Progenitor cell of endocrine pancreas (in vitro differentiated cells): ENCODE measurements around the gene KCNIP1. TPM values are rescaled to one million over a fixed set of nuclear protein-coding genes. Genes with fewer than 3 reads are reported as not detected.
A peak's percentile ranks its signal among the peaks of the same experiment; 100 is the strongest.

Experiments used
- DNase-seq: peaks from one replicate; pipeline ENCODE4 v3.0.0; 2021; ENCODE audit warnings: low spot score; ENCODE audit not compliant: unreplicated experiment
- H3K27ac Mint-ChIP-seq: 2 replicates; pipeline ENCODE4 v1.8.0; 2021; ENCODE audit warnings: mild to moderate bottlenecking, moderate library complexity, mixed read lengths
- H3K27me3 Mint-ChIP-seq: 2 replicates; pipeline ENCODE4 v1.8.0; 2021; ENCODE audit warnings: mixed read lengths
- H3K36me3 Mint-ChIP-seq: 2 replicates; pipeline ENCODE4 v1.8.0; 2022; ENCODE audit warnings: mixed read lengths; ENCODE audit not compliant: insufficient read depth
- H3K4me1 Mint-ChIP-seq: 2 replicates; pipeline ENCODE4 v1.8.0; 2021; ENCODE audit warnings: low read depth, mixed read lengths
- H3K4me3 Mint-ChIP-seq: 2 replicates; pipeline ENCODE4 v1.8.0; 2021; ENCODE audit warnings: low read depth, mild to moderate bottlenecking, moderate library complexity, mixed read lengths
- H3K9me3 Mint-ChIP-seq: 2 replicates; pipeline ENCODE4 v1.8.0; 2021; ENCODE audit warnings: low read depth, mixed read lengths
- total RNA-seq: library from RNA; stranded (reverse); gene quantifications from 2 replicates; pipeline ENCODE4 v1.2.1, GENCODE V29; 2021
- TF ChIP-seq, protein P1 (sequence below): fragments of 200-600 bp; sonication (generic); IDR thresholded peaks from one replicate; pipeline ENCODE4 v1.5.0; 2021; ENCODE audit warnings: antibody characterized with exemption, mild to moderate bottlenecking; ENCODE audit not compliant: unreplicated experiment

KCNIP1 gene
- total RNA-seq, 1 donor from 2014 or later, result 18.2 TPM

DNA sequence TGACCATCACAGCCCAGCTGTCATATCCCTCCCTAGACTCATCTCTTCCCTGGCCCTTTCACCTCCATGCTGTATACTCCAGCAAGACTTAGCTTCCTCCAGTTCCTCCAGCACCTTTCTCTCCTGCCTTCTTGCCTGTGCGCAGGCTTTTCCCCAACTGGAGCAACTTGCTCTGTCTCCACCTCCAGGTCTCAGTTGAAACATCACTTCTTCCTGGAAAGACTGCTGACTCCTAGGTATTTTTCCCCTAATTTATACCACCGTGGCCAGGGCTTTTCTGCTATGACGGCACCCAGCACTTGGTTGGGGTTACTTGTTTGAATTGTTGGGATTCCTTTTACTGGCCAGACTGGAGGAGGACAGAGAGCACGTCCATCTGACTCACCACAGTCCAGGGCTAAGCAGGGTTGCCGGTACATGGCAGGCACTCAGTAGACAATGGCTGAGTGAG is 67.5 kb downstream of the KCNIP1 start:
- H3K36me3 Mint-ChIP-seq, result no peaks in the 10 kb centered on the region
- DNase-seq, result no peak
- TF ChIP-seq, protein P1, sequence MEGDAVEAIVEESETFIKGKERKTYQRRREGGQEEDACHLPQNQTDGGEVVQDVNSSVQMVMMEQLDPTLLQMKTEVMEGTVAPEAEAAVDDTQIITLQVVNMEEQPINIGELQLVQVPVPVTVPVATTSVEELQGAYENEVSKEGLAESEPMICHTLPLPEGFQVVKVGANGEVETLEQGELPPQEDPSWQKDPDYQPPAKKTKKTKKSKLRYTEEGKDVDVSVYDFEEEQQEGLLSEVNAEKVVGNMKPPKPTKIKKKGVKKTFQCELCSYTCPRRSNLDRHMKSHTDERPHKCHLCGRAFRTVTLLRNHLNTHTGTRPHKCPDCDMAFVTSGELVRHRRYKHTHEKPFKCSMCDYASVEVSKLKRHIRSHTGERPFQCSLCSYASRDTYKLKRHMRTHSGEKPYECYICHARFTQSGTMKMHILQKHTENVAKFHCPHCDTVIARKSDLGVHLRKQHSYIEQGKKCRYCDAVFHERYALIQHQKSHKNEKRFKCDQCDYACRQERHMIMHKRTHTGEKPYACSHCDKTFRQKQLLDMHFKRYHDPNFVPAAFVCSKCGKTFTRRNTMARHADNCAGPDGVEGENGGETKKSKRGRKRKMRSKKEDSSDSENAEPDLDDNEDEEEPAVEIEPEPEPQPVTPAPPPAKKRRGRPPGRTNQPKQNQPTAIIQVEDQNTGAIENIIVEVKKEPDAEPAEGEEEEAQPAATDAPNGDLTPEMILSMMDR, result no peak
- no peak overlapping the region for H3K4me3 Mint-ChIP-seq
- H3K27ac Mint-ChIP-seq, result peak overlapping the region; percentile 1
- peaks cover 5% of the 10 kb centered on the region for H3K27me3 Mint-ChIP-seq
- H3K4me1 Mint-ChIP-seq, result peaks cover 20% of the 10 kb centered on the region
- no peaks in the 10 kb centered on the region for H3K9me3 Mint-ChIP-seq

DNA sequence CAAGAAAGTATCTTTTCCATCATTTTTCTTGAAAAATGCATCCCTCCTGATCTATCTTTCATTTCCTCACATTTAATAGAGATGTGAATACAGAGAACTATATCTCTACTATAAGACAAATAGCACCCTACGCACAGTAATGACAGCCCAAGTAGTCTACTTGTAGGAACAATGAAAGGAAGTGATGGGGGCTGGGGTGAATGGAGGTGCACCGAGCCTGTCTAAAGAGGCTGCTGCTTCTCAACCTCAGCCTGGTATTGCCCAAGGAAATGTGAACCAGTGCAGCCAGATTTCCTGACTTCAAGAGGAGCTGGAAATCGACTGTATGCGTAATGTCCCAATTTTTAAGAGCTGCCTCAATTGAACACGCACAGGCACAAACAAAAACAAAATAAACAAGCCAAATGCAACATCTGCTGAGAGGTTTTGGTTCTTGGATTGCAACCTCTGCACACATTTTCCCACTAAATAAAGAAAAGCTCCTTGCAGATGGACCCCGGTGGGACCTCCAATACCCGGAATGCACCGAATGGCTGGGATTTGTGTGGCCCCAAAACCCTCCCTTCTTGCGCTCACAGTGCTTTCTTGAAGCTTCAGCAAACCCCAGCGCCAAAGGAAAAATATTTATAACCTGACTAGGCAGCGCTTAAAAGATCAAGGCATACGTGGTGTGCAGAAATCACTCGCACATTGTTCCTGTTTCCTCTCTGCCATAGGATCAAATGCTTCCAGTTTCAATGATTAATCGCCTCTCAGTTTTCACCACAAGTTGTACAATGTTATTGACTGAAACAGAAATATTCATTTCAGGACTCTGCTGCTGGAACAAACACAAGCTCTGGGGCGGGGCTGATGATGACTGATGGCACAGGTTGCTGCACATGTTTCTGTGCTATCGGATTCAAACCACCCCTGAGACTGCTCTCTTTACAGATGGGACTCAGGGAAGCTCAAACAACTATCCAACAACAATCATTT is 68.3 kb downstream of the KCNIP1 start:
- H3K27ac Mint-ChIP-seq, result no peak overlapping the region
- no peak overlapping the region for H3K4me3 Mint-ChIP-seq

DNA sequence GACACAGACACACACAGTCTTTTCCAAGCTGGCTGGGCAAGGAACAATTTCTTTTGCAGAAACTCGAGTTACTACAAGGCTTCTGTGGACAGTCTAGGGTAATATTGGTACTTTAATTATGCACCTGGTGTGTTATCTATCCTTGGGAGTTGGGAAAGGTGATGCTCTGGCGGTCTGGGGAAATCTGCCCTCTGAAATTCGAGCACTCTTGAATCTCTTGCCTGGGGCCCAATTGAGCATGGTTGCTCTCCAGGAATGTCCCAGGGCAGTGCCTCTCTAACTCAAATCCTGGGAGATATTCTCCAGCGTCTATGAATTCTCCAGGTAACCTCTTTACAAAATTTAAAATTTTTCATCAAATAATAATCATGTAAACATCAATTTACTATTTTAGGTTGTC is 69.3 kb downstream of the KCNIP1 start:
- H3K27me3 Mint-ChIP-seq, result peaks cover 5% of the 10 kb centered on the region
- no peak overlapping the region for H3K27ac Mint-ChIP-seq
- no peaks in the 10 kb centered on the region for H3K9me3 Mint-ChIP-seq
- H3K36me3 Mint-ChIP-seq, result no peaks in the 10 kb centered on the region
- TF ChIP-seq, protein P1, result no peak
- DNase-seq, result no peak
- peaks cover 21% of the 10 kb centered on the region for H3K4me1 Mint-ChIP-seq
- no peak overlapping the region for H3K4me3 Mint-ChIP-seq

More for the DNA sequence above, 68.3 kb downstream of the KCNIP1 start:
- H3K9me3 Mint-ChIP-seq, result no peaks in the 10 kb centered on the region
- H3K36me3 Mint-ChIP-seq, result no peaks in the 10 kb centered on the region
- H3K4me1 Mint-ChIP-seq, result peaks cover 20% of the 10 kb centered on the region
- TF ChIP-seq, protein P1, result no peak
- H3K27me3 Mint-ChIP-seq, result peaks cover 5% of the 10 kb centered on the region
- DNase-seq, result no peak

DNA sequence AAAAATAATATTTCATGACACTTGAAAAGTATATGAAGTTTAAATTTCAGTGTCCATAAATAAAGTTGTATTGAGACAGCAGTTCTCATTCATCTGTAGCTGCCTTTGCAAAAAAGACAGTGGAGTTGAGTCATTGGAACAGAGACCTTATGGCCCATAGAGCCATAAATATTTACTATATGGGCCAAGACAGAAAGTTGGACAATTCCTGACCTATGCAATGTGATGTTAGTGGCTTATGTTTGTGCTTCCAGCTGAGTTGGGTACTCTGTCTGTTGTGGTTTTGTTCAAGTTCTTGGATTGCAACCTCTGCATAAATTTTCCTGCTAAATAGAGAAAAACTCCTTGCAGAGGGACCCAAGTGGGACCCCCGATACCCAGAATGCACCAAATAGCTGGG is 69.8 kb downstream of the KCNIP1 start:
- H3K4me3 Mint-ChIP-seq, result no peak overlapping the region
- H3K4me1 Mint-ChIP-seq, result peaks cover 21% of the 10 kb centered on the region
- H3K36me3 Mint-ChIP-seq, result no peaks in the 10 kb centered on the region
- H3K27me3 Mint-ChIP-seq, result peaks cover 5% of the 10 kb centered on the region
- no peak for DNase-seq
- H3K27ac Mint-ChIP-seq, result no peak overlapping the region
- peaks cover 2% of the 10 kb centered on the region for H3K9me3 Mint-ChIP-seq
- TF ChIP-seq, protein P1, result no peak

DNA sequence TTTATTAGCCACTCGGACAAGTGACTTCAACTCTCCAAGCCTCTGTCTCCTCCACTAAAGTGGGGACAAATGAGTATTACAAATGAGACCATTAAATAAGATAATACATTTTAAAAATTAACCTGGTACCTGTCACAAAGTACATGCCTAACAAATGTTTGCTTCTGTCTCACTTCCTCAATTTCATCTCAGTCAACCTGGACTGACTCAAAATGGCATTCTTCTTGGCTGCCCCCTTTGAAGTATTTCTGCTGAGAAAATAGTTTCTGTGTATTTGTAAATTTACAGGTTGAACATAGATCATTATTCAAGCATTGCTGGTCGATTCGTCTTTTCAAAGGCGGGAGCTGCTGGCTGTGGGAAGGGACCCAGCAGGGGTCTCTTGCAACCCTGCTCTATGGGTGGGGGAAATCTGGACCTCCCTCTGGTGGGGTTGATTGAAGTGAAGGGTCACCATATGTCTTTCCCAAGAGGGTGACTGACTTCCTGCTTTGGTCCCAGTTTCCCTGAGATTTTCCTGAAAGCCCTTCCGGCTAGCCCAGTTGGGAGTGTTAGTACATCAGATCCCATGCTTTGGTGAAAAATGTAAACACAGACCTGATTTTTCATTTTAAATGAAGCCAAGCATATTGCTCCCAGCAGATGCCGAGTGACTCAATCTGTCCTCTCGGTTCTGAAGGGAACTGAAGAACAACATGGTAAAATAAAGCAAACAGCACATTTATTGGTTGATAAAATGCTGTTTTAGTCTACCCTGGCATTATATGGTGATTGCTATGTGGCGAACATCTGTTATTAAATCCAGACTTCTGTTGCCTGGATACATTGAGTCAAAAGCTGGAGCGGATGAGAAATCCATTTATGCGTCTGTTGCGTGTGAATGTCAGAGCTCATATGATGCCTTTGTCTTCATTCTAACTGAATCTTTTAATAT is 73.0 kb downstream of the KCNIP1 start:
- H3K4me3 Mint-ChIP-seq, result no peak overlapping the region
- H3K27me3 Mint-ChIP-seq, result no peaks in the 10 kb centered on the region
- peaks cover 12% of the 10 kb centered on the region for H3K4me1 Mint-ChIP-seq
- peaks cover 4% of the 10 kb centered on the region for H3K9me3 Mint-ChIP-seq
- DNase-seq, result no peak
- no peak overlapping the region for H3K27ac Mint-ChIP-seq
- H3K36me3 Mint-ChIP-seq, result no peaks in the 10 kb centered on the region
- TF ChIP-seq, protein P1, result no peak
